Lower leg skin (tissue), 3 donors: ENCODE results near the gene SLC43A1.

Experiments
- POLR2A ChIP-seq, 2 donors: fragments of 450-650 bp; IDR thresholded peaks; one replicate each; pipeline ENCODE4 v1.6.1; 2016 to 2017; ENCODE audit warnings: antibody characterized with exemption in 2 of 2, mild to moderate bottlenecking in 1 of 2, moderate library complexity in 1 of 2
- TF ChIP-seq, protein P1 (sequence below), 3 donors: fragments of 450-650 bp; IDR thresholded peaks; one replicate each; pipeline ENCODE4 v1.5.1; 2016; ENCODE audit warnings: antibody characterized with exemption in 3 of 3, mild to moderate bottlenecking in 3 of 3, moderate library complexity in 2 of 3

DNA sequence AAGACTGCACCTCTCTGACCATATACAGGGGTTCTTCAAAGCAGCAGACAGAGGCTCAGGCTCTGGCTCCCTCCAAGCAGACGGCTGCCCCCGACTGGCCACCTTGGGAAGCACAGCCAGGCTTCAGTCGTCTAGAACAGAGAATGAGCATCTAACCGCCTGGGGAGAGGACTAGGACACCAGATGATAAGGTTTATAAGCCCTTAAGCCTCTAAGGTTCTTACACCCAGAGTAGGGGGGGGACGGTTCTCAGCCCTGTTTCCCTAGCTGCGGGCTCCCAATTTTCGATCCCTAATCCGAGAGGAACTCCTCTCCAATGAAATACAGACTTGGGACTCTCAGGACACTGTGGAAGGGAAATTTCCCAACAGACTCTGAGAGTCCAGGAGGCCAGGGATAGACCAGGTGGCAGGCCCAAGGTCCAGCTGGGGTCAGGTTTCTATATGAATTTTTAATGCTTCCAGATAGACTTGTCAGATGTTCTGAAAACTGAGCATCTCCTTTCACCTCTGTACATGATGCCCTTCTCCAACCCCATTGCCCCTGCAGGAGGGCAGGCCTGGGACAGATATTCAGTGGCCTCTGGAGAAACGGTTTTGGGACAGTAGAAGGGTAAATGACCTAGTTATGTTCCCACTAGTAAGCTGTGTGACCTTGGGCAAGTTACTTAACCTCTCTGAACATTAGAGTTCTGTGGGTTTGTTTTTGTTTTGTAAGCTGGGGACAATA is 34.9 kb downstream of the SLC43A1 start:
- no peak for TF ChIP-seq POLR2A (IDR thresholded peaks at IDR 0.05)
- TF ChIP-seq, protein P1, sequence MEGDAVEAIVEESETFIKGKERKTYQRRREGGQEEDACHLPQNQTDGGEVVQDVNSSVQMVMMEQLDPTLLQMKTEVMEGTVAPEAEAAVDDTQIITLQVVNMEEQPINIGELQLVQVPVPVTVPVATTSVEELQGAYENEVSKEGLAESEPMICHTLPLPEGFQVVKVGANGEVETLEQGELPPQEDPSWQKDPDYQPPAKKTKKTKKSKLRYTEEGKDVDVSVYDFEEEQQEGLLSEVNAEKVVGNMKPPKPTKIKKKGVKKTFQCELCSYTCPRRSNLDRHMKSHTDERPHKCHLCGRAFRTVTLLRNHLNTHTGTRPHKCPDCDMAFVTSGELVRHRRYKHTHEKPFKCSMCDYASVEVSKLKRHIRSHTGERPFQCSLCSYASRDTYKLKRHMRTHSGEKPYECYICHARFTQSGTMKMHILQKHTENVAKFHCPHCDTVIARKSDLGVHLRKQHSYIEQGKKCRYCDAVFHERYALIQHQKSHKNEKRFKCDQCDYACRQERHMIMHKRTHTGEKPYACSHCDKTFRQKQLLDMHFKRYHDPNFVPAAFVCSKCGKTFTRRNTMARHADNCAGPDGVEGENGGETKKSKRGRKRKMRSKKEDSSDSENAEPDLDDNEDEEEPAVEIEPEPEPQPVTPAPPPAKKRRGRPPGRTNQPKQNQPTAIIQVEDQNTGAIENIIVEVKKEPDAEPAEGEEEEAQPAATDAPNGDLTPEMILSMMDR (IDR thresholded peaks at IDR 0.05) = no peak
